H9 (cell line): ENCODE results near the gene BST2. TPM values are rescaled to one million over a fixed set of nuclear protein-coding genes. Genes with fewer than 3 reads are reported as not detected.

Source experiments
- DNase-seq: peaks from one replicate; pipeline ENCODE4 v3.0.0-alpha.2; 2017
- H2AFZ ChIP-seq: one replicate; pipeline ENCODE4 v1.6.1; 2013; ENCODE audit warnings: mild to moderate bottlenecking, low read length, control low read depth, moderate library complexity
- H2AK5ac ChIP-seq: 2 replicates; pipeline ENCODE4 v1.6.1; 2013; ENCODE audit warnings: low read length, control low read depth, mixed read lengths; ENCODE audit not compliant: insufficient read length
- H2BK120ac ChIP-seq: one replicate; pipeline ENCODE4 v1.6.1; 2013; ENCODE audit warnings: low read depth, mild to moderate bottlenecking, low read length, control low read depth, inconsistent platforms; ENCODE audit not compliant: poor library complexity, severe bottlenecking
- H2BK12ac ChIP-seq: 2 replicates; pipeline ENCODE4 v1.6.1; 2013; ENCODE audit warnings: low read length, control low read depth, mixed read lengths, low read depth; ENCODE audit not compliant: insufficient read length
- H2BK15ac ChIP-seq: 2 replicates; pipeline ENCODE4 v1.6.1; 2013; ENCODE audit warnings: low read depth, low read length, control low read depth
- H2BK20ac ChIP-seq: one replicate; pipeline ENCODE4 v1.6.1; 2013; ENCODE audit warnings: low read depth, mild to moderate bottlenecking, low read length, control low read depth, inconsistent platforms; ENCODE audit not compliant: poor library complexity, severe bottlenecking
- H2BK5ac ChIP-seq: 2 replicates; pipeline ENCODE4 v1.6.1; 2013; ENCODE audit warnings: low read length, control low read depth, mixed read lengths; ENCODE audit not compliant: insufficient read length
- H3K14ac ChIP-seq: 2 replicates; pipeline ENCODE4 v1.6.1; 2013; ENCODE audit warnings: low read length, control low read depth; ENCODE audit not compliant: insufficient read depth
- H3K18ac ChIP-seq: 2 replicates; pipeline ENCODE4 v1.6.1; 2013; ENCODE audit warnings: low read depth, mild to moderate bottlenecking, mixed read lengths, low read length, control low read depth; ENCODE audit not compliant: insufficient read length
- H3K23ac ChIP-seq: 2 replicates; pipeline ENCODE4 v1.6.1; 2013; ENCODE audit warnings: low read length, control low read depth, mixed read lengths, low read depth; ENCODE audit not compliant: insufficient read length
- H3K23me2 ChIP-seq: 2 replicates; pipeline ENCODE4 v1.6.1; 2013; ENCODE audit warnings: low read depth, mild to moderate bottlenecking, mixed read lengths, low read length, control low read depth; ENCODE audit not compliant: insufficient read length, poor library complexity, severe bottlenecking
- H3K27ac ChIP-seq: 2 replicates; pipeline ENCODE4 v1.5.1; 2013; ENCODE audit warnings: low read length, control low read depth, mixed read lengths, low read depth; ENCODE audit not compliant: insufficient read length
- H3K27me3 ChIP-seq: 2 replicates; pipeline ENCODE4 v1.6.1; 2013; ENCODE audit warnings: low read length, control low read depth, inconsistent platforms; ENCODE audit not compliant: insufficient read depth
- H3K4ac ChIP-seq: 2 replicates; pipeline ENCODE4 v1.6.1; 2013; ENCODE audit warnings: low read depth, mild to moderate bottlenecking, control low read depth, inconsistent platforms, low read length, moderate library complexity
- H3K4me1 ChIP-seq: 2 replicates; pipeline ENCODE4 v1.6.1; 2013; ENCODE audit warnings: low read length, control low read depth, inconsistent platforms; ENCODE audit not compliant: insufficient read depth
- H3K4me2 ChIP-seq: 2 replicates; pipeline ENCODE4 v1.6.1; 2013; ENCODE audit warnings: low read length, control low read depth, mixed read lengths; ENCODE audit not compliant: insufficient read length, insufficient read depth
- H3K56ac ChIP-seq: 2 replicates; pipeline ENCODE4 v1.6.1; 2013; ENCODE audit warnings: low read depth, mild to moderate bottlenecking, mixed read lengths, low read length, control low read depth; ENCODE audit not compliant: insufficient read length
- H3K79me1 ChIP-seq: 2 replicates; pipeline ENCODE4 v1.6.1; 2013; ENCODE audit warnings: low read depth, mild to moderate bottlenecking, moderate library complexity, low read length, control low read depth, inconsistent platforms; ENCODE audit not compliant: insufficient read depth, poor library complexity, severe bottlenecking
- H3K79me2 ChIP-seq: 2 replicates; pipeline ENCODE4 v1.6.1; 2013; ENCODE audit warnings: low read length, control low read depth, inconsistent platforms; ENCODE audit not compliant: insufficient read depth
- H3K9ac ChIP-seq: 2 replicates; pipeline ENCODE4 v1.6.1; 2013; ENCODE audit warnings: low read length, control low read depth, mixed read lengths; ENCODE audit not compliant: insufficient read length; ENCODE audit errors: extremely low read depth
- H3K9me3 ChIP-seq: one replicate; pipeline ENCODE4 v1.6.1; 2013; ENCODE audit warnings: low read depth, low read length, inconsistent platforms; ENCODE audit not compliant: control insufficient read depth
- H3T11ph ChIP-seq: one replicate; pipeline ENCODE4 v1.6.1; 2013; ENCODE audit warnings: mild to moderate bottlenecking, low read length, control low read depth, inconsistent platforms
- H4K20me1 ChIP-seq: one replicate; pipeline ENCODE4 v1.6.1; 2013; ENCODE audit not compliant: control insufficient read depth, insufficient read length, insufficient read depth
- H4K5ac ChIP-seq: 2 replicates; pipeline ENCODE4 v1.6.1; 2013; ENCODE audit warnings: low read depth, mild to moderate bottlenecking, mixed read lengths, low read length, control low read depth; ENCODE audit not compliant: insufficient read length
- H4K8ac ChIP-seq: replicated peaks from 2 replicates; pipeline ENCODE4 v1.6.1; 2013; ENCODE audit warnings: low read length, control low read depth, mixed read lengths, low read depth; ENCODE audit not compliant: insufficient read length
- H4K91ac ChIP-seq: 2 replicates; pipeline ENCODE4 v1.6.1; 2013; ENCODE audit warnings: low read depth, mild to moderate bottlenecking, moderate library complexity, mixed read lengths, low read length, control low read depth; ENCODE audit not compliant: insufficient read length
- H3K27ac Mint-ChIP-seq, 3 experiments: 2 replicates in 2 of 3; 3 replicates in 1 of 3; pipeline ENCODE4 v1.8.0; 2020 to 2021; ENCODE audit warnings: mixed read lengths in 3 of 3, mild to moderate bottlenecking in 1 of 3, moderate library complexity in 1 of 3
- H3K27me3 Mint-ChIP-seq: 2 replicates; pipeline ENCODE4 v1.8.0; 2021; ENCODE audit warnings: low read depth, mild to moderate bottlenecking, moderate library complexity, mixed read lengths
- H3K36me3 Mint-ChIP-seq, 3 experiments: 2 replicates in 2 of 3; 3 replicates in 1 of 3; pipeline ENCODE4 v1.8.0; 2020 to 2021; ENCODE audit warnings: low read depth in 3 of 3, mixed read lengths in 3 of 3; ENCODE audit not compliant: insufficient read depth in 1 of 3
- H3K4me1 Mint-ChIP-seq, 2 experiments: 2 replicates each; pipeline ENCODE4 v1.8.0; 2020; ENCODE audit warnings: mixed read lengths in 2 of 2
- H3K4me3 Mint-ChIP-seq, 2 experiments: 2 replicates in 1 of 2; 3 replicates in 1 of 2; pipeline ENCODE4 v1.8.0; 2020 to 2021; ENCODE audit warnings: mild to moderate bottlenecking in 2 of 2, mixed read lengths in 2 of 2, moderate library complexity in 1 of 2
- H3K9me3 Mint-ChIP-seq, 2 experiments: 2 replicates in 1 of 2; 3 replicates in 1 of 2; pipeline ENCODE4 v1.8.0; 2020; ENCODE audit warnings: mild to moderate bottlenecking in 2 of 2, mixed read lengths in 2 of 2, moderate library complexity in 1 of 2
- CTCF ChIP-seq: fragments of 200-600 bp; sonication (generic); conservative IDR thresholded peaks from 3 replicates; pipeline ENCODE4 v1.8.0; 2021; ENCODE audit warnings: antibody characterized with exemption, mild to moderate bottlenecking
- WGBS: extraction: QIAGEN DNeasy Blood & Tissue Kit; methylation state at CpG from one replicate; pipeline ENCODE4 v1.1.7; 2013; ENCODE audit warnings: missing lambda C conversion rate, low lambda C conversion rate, mixed read lengths; ENCODE audit not compliant: insufficient read length; ENCODE audit errors: extremely low coverage; 5-methylcytosine and 5-hydroxymethylcytosine counted together
- total RNA-seq: library from RNA; stranded (reverse); gene quantifications from 2 replicates; pipeline ENCODE4 v1.2.1, GENCODE V29; 2021

BST2 gene
- total RNA-seq, 1 experiment from 2014 or later, result 63.3 TPM

DNA sequence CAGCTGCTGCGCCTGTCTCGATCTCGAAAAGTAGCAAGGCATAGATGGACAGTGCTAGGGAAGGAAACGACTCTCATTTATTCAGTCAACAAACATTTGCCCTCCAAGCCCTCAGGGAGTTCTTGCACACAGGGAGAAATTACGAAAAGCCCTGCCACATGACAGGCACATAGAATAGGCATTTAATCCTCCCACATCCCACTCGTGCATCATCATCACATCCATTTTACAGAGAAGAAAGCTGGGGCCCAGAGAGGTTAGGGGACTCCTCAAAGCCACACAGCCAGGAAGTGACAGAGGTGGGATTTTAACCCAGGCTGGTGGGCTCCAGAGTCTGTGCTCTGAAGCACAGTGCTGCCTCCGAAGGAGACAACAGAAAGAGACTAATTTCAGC is 31.4 kb upstream of the BST2 start:
- WGBS, result no CpG with 5 or more reads among the region's 7 CpGs
- Mint-ChIP-seq H3K27ac (no peak overlapping the region), H3K27me3 (peaks cover 3% of the 10 kb centered on the region), H3K36me3 (peaks cover 0 to 12% (median 0%) of the 10 kb centered on the region in 3 experiments; a peak in 3 of 7 replicates), H3K9me3 (peaks cover 0 to 5% of the 10 kb centered on the region in 2 experiments; a peak in 3 of 5 replicates), H3K4me3 (no peak overlapping the region), H3K4me1 (no peaks in the 10 kb centered on the region)
- H2AFZ ChIP-seq, result no peak overlapping the region
- H4K8ac ChIP-seq, result no peak overlapping the region
- no peak for TF ChIP-seq CTCF
- no peaks in the 10 kb centered on the region for H3K9me3 ChIP-seq
- H3K56ac ChIP-seq, result no peak overlapping the region
- no peak overlapping the region for H2AK5ac ChIP-seq
- no peak overlapping the region for H2BK12ac ChIP-seq
- H3K4me1 ChIP-seq, result no peaks in the 10 kb centered on the region
- no peaks in the 10 kb centered on the region for H3K23me2 ChIP-seq
- no peaks in the 10 kb centered on the region for H3K79me2 ChIP-seq
- no peak overlapping the region for H3K4ac ChIP-seq
- H4K91ac ChIP-seq, result no peak overlapping the region
- no peaks in the 10 kb centered on the region for H3K79me1 ChIP-seq
- H3K27me3 ChIP-seq, result no peaks in the 10 kb centered on the region
- DNase-seq, result no peak
- H2BK120ac ChIP-seq, result no peak overlapping the region
- H3T11ph ChIP-seq, result no peak overlapping the region
- H3K23ac ChIP-seq, result no peak overlapping the region
- H3K27ac ChIP-seq, result no peak overlapping the region
- H2BK15ac ChIP-seq, result no peak overlapping the region
- H3K9ac ChIP-seq, result no peak overlapping the region
- H3K4me2 ChIP-seq, result no peak overlapping the region
- H3K14ac ChIP-seq, result no peak overlapping the region
- no peak overlapping the region for H4K5ac ChIP-seq
- no peak overlapping the region for H2BK20ac ChIP-seq
- H4K20me1 ChIP-seq, result no peaks in the 10 kb centered on the region
- H3K18ac ChIP-seq, result no peak overlapping the region
- no peak overlapping the region for H2BK5ac ChIP-seq
